GM19099 (cell line): ENCODE measurements around the gene ZFP92.

ENCODE experiments used
- POLR2A ChIP-seq: IDR thresholded peaks from 3 replicates; pipeline ENCODE4 v1.6.1; 2011; ENCODE audit warnings: low read depth; ENCODE audit not compliant: insufficient read length; ENCODE audit errors: extremely low read depth

ZFP92 gene

DNA sequence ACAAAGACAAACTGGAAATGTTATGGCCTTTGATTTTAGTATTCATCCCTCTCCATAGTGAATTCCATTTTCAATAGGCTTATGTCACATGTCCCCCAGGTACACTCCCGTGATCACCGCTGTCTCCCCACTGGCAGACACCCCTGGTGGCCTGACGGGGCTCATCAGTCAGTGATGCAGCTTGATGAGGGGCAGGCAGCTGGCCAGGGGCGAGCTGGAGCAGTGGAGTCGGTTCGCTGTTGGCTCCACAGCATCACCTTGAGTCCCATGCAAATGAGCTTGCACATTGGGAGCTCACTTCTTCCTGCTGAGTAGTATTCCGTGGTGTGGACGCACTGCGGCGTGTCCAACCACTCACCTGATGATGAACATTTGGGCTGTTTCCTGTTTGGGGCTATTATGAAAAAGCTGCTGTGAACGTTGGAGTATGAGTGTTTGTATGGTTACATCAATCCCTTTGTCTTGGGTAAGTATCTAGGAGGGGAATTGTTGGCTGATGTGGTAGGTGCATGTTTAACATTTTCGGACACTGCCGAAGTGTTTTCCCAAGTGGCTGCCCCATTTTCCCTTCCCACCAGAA lies 29.4 kb downstream of the ZFP92 start:
- no peak for TF ChIP-seq POLR2A

DNA sequence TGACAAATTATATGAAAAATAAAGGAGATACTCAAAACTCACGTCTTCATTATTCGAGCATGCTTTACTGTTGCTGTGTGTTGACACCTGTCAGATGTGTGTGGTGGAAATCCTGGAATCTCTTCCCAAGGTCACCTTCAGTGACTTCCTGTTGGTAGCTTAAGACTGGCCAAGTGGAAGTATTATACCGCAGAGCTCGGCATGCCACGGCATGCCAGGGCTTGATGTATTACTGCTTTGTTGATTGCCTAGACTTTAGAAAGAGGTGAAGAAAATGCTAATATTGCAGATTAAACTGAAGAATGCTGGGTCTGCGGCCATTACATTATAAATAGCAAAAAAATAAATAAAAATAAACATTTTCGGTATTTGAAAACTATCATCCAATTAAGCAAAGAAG lies 30.0 kb downstream of the ZFP92 start:
- no peak for TF ChIP-seq POLR2A

GRCh38 chrX:153441981-153442380 lies 30.7 kb downstream of the ZFP92 start:
- TF ChIP-seq POLR2A, result no peak

DNA sequence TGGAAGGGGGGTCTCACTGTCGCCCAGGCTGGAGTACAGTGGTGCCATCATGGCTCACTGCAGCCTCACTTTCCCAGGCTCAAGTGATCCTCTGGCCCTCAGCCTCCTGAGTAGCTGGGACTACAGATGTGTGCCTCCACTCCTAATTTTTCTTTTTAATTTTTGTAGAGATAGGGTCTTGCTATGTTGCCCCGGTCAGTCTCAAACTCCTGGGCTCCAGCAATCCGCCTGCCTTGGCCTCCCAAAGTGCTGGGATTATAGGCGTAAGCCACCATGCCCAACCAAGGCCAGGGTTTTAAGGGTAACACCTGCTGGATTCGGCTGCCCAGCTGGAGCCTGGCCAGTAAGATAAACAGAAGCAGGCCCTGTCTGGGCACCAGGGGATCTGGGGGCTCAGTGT lies 31.2 kb downstream of the ZFP92 start:
- no peak for TF ChIP-seq POLR2A

GRCh38 chrX:153443476-153444332 lies 32.4 kb downstream of the ZFP92 start:
- no peak for TF ChIP-seq POLR2A

DNA sequence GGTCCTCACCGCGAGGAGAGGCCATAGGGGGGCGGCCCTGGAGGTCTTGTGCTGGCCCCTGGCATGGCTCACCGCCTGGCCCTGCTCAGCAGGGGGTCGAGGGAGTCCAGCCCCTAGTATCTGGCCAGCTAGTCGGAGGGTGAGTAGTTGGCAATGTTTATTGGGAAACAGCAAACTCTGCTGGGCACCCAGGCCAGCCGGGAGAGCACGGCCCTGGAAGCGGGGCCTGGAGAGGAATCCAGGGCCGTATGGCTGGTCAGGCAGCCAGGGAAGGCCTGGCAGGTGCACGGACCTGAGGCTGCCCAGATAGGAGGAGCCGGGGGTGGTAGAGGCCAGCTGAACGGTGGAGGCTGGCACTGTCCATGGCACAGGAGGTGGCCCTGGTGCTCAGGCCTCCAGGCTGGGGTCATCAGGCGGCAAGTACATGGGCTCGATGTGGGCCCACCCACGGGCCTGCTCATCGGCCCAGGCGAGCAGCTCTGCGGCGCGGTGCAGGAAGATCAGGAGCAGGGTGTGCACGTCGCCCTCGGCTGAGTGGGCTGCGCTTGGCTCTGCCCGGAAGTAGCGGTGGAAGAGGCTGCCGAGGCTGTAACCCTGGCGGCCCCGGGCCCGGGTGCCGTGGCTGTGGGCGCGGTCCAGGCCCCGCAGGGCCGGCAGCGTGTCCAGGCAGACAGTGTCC lies 33.2 kb downstream of the ZFP92 start:
- no peak for TF ChIP-seq POLR2A

- no peak for TF ChIP-seq POLR2A
These were observed 34.0 kb downstream of the ZFP92 start for GRCh38 chrX:153445106-153445855.

DNA sequence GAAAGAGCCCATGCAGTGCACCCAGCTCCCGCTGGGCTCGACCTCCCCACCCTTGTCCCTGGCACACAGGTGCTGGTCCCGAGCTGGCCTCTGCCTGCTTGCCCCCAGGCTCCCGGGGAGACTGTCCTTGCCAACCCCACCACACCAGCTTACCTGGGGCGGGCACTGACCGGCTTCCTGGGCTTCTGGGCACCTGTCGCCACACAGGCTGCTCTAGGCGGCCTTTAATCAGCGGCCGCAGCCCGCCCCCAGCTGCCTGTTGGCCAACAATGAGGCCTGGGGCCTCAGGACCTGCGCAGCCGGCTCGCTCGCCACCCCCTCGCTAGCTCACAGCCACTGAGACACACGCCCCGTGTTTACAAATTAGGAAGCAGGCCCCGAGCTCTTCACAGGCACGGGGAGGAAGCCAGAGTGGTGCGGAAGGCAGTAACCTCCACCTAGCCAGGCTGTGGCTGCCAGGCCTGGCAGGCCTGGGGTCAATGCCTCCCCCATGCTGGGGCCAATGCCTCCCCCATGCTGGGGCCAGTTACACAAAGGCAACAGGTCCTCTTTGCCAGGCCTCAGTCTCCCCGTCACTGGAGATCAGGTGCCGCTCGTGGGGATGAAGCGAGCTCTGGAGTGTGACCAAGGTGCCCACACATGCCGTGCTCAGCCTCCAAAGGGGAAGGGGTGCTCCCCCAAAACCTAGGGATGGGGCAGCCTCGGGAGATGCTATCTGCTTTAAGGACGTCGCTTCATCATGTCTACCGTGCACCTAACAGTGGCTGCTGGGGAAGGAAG lies 34.8 kb downstream of the ZFP92 start, which contains the start of gene TREX2:
Gene TREX2 (minus strand): TSS at position 201 of the 780 bp plus-strand sequence. CDS start 626 bp downstream, outside the sequence.
- TF ChIP-seq POLR2A, result no peak

- TF ChIP-seq POLR2A, result no peak
These were observed 35.3 kb downstream of the ZFP92 start for GRCh38 chrX:153446636-153446936.

- no peak for TF ChIP-seq POLR2A
These were observed 35.8 kb downstream of the ZFP92 start for GRCh38 chrX:153446950-153447580.

DNA sequence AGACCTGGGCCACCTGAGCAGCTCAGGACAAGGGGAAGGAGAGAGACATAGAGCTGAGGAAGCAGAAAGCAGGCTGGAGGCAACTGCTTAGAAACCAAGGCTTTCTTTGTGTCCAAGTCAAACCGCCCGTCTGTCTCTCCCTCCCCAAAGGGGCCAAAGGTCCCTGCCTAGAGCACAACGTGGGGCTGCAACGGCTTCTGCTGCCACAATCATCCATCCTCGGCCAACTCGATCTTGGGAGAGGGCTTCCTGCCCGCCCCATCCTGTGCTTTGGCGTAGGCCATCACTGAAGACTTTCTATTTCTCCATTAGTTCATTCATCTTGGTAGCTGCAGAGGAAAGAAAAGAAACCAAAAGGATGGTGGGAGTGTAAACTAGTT lies 36.3 kb downstream of the ZFP92 start:
- no peak for TF ChIP-seq POLR2A

- no peak for TF ChIP-seq POLR2A
These were observed 37.5 kb downstream of the ZFP92 start for GRCh38 chrX:153448556-153449367.

DNA sequence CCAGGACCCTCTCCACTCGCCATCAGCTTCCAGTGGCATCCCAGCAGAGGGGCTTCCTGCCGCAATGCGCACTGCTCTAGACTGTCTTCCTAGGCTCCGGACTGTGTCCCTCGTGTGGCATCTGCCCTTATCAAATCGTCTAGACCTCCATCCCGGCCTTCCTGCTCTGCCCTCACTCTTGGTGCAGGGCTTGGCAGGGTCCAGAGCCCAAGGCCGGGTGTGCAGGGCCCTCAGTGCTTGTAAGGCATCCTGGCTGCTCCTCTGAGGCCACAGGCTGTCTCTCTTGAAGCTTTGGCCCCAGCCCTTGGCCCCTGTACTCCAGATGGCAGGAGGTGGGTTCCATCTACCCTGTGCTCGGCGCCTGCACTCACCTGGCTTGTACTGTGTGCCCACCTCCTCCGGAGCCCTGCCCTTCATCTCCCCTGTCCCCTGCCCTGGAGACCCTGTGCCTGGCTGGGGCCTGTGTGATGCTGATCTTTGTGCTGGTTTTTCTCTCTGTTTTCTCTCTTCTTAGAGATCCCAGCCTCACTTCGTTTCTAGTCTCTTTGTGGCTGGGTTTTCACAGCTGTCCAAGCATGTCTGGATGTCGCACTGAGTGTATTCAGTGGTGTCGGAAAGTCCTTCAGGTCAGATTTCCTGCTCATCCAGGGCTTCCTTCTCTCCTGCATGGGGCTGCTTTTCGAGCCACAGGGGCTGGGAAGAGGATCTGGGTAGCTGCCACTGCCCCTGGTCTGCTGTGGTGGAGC lies 38.3 kb downstream of the ZFP92 start:
- TF ChIP-seq POLR2A, result no peak
